ENCODE measurements around the gene OTOP1. TPM values are rescaled to one million over a fixed set of nuclear protein-coding genes. Genes with fewer than 3 reads are reported as not detected.
"Not testable (repeated sequence)": the region's sequence is repeated elsewhere in the genome, so short reads cannot be mapped to it uniquely, and the experiment has no call there.

Gene OTOP1
- total and polyA plus RNA-seq, 5 donors, result not detected

DNA sequence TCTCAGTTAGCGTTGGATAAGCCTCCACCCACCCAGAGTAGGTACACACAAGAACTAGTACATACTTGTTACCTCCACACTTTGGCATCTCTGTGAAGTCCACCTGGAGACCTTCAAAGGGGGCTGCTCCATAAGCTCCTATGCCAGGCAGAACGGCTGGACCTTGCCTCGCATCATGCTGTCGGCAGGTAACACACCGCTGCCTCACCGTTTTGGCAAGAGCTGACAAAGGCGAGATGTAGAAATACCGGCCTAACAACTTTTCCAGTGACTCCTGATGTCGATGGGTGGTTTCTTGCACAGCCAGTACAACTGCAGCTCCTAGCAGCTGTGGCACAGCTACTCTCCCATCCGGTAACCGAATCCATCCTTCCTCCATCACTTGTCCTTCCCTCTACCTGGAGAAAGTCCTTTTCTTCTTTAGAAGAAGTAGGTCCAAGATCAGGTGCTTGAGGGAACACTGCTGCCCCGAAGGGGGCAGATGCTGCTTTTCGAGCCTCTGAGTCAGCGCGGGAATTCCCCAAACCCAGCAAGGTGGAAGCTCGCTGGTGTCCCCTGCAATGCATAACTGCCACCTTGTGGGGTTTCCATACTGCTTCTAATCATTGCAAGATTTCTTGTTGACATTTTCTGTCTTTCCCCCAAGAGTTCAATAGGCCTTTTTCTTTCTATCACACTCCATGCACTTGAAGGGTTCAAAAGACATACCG lies 65.6 kb downstream of the OTOP1 start:
- DNase-seq; H3K27me3 ChIP-seq (ENCODE audit: control insufficient read depth, insufficient read depth); H3K4me3 ChIP-seq (ENCODE audit: low read length); H3K27ac ChIP-seq (ENCODE audit: low read length); intact Hi-C loops (cut with DNase I); ATAC-seq; H3K4me1 ChIP-seq (ENCODE audit: control insufficient read depth, insufficient read depth, low read length); H3K9me3 ChIP-seq (ENCODE audit: control insufficient read depth, low read length): not testable (repeated sequence)
- WGBS, result 79% methylated on average over 17 of the region's 17 CpGs

DNA sequence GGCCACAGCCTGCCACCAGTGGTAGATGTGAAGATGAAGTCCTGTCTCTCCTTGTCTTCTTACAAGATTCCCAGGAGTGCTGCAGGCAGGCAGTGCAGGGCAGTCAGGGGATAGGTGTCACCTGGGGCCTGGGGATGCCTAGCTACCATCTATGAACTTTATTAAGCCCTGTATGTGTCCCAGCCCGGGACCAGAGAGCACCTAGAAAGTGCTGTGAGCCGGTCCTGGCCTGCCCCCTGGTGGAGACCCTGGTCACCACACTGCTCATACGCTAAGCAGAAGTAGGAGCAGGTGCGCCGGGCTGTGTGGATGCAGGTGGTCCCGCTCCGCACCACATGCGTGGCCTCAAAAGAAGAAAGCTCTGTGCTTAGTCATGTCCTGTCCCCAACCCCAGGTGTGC lies 81.1 kb downstream of the OTOP1 start:
- H3K4me1 ChIP-seq (ENCODE audit: control insufficient read depth, insufficient read depth, low read length); intact Hi-C loops (cut with DNase I); H3K27ac ChIP-seq (ENCODE audit: low read length); ATAC-seq; H3K4me3 ChIP-seq (ENCODE audit: low read length); H3K27me3 ChIP-seq (ENCODE audit: control insufficient read depth, insufficient read depth); H3K9me3 ChIP-seq (ENCODE audit: control insufficient read depth, low read length): not testable (repeated sequence)
- 2% methylated on average over 5 of the region's 8 CpGs for WGBS
- peak in 1 of 3 donors; percentile 54 for DNase-seq

DNA sequence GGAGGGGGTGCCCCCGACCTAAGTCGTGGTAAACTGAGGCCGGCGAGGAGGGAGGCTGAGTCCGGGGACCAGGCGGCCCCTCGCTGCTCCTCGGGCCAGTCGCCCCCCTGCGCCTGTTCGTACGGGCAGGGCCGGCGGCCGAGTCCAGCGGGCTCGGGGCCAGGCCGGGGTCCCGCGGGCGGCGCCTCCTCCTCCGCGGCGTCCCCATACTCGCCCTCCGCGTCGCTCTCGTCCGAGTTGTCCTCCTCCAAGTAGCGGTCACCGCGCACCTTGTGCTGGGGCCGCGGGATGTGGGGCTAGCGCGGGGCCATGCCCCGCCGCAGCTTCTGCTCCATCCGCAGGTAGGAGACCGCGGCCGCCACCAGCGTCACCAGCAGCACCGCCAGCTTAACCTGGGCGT lies 83.4 kb downstream of the OTOP1 start:
- DNase-seq; H3K4me1 ChIP-seq (ENCODE audit: control insufficient read depth, insufficient read depth, low read length); H3K27ac ChIP-seq (ENCODE audit: low read length); intact Hi-C loops (cut with DNase I); ATAC-seq; H3K27me3 ChIP-seq (ENCODE audit: control insufficient read depth, insufficient read depth); H3K9me3 ChIP-seq (ENCODE audit: control insufficient read depth, low read length): not testable (repeated sequence)
- WGBS, result under 1% methylated on average over 37 of the region's 47 CpGs
- peak overlapping the region; percentile 9 for H3K4me3 ChIP-seq (ENCODE audit: low read length)

DNA sequence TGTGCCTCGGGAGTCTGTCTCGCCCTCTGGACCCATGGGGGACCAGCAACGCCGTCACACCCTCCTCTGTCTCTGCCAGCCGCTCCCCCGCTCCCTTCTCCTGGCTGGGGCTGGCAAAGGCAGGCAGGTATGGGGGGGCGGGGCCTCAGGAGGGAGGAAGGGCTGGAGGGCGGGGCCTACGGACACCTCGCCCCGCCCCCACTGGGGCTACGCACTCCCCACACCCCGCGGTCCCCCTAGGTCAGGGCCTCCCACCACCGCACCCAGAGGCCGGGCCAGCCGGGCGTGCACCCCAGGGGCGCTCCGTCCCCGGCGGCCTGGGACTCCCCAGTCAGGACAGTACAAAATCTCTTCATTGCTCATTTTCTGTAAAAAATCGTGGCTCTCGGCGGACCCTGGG lies 84.0 kb downstream of the OTOP1 start:
- H3K9me3 ChIP-seq (ENCODE audit: control insufficient read depth, low read length); H3K27ac ChIP-seq (ENCODE audit: low read length); intact Hi-C loops (cut with DNase I); ATAC-seq; H3K4me3 ChIP-seq (ENCODE audit: low read length); H3K27me3 ChIP-seq (ENCODE audit: control insufficient read depth, insufficient read depth); H3K4me1 ChIP-seq (ENCODE audit: control insufficient read depth, insufficient read depth, low read length): not testable (repeated sequence)
- 14% methylated on average over 25 of the region's 25 CpGs for WGBS
- DNase-seq, result peak in 1 of 3 donors; percentile 47

DNA sequence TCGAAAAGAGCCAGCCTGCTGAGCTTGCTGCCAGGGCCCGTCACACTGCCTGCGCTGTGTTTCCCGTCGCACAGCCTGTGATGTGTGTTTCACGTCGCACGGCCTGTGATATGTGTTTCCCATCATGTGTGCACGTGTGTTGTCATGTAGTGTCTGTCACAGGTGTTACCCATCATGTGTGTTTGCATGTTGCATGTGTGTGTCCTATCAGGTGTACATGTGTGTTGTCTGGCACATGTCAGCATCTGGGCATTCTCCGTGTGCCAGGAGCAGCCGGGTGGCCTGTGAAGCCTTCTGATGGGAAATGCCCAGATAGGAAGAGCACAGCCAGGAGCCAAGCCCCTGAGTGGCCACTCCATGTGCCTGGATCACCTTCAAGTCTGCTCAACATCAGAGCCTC lies 85.5 kb downstream of the OTOP1 start:
- H3K9me3 ChIP-seq (ENCODE audit: control insufficient read depth, low read length); H3K4me3 ChIP-seq (ENCODE audit: low read length); DNase-seq; H3K27me3 ChIP-seq (ENCODE audit: control insufficient read depth, insufficient read depth); ATAC-seq; H3K4me1 ChIP-seq (ENCODE audit: control insufficient read depth, insufficient read depth, low read length); intact Hi-C loops (cut with DNase I); H3K27ac ChIP-seq (ENCODE audit: low read length): not testable (repeated sequence)
- WGBS, result 76% methylated on average over 11 of the region's 11 CpGs

Other genes with a start within 250 kb of the OTOP1 start
- 10 to 100 TPM; 12.7 to 17.7 (median 15.7) TPM for gene TMEM128, start 21.3 kb upstream of the OTOP1 start, total RNA-seq
- 20.7 TPM for gene TMEM128, start 21.3 kb upstream of the OTOP1 start, polyA plus RNA-seq
- 10 to 100 TPM; 10.0 to 12.4 (median 11.1) TPM for gene LYAR, start 63.2 kb upstream of the OTOP1 start, total RNA-seq
- 15.0 TPM for gene LYAR, start 63.2 kb upstream of the OTOP1 start, polyA plus RNA-seq
- 1 to 10 TPM; 4.2 to 6.0 (median 4.8) TPM for gene ZBTB49, start 63.3 kb upstream of the OTOP1 start, total RNA-seq
- 2.2 TPM for gene ZBTB49, start 63.3 kb upstream of the OTOP1 start, polyA plus RNA-seq
- 10 to 100 TPM in 1 of 4 donors, 1 to 10 TPM in 3; 6.2 to 16.2 (median 7.5) TPM for gene NSG1, start 160.2 kb upstream of the OTOP1 start, total RNA-seq
- 4.9 TPM for gene NSG1, start 160.2 kb upstream of the OTOP1 start, polyA plus RNA-seq